ENCODE measurements around the gene SEPTIN1. TPM values are rescaled to one million over a fixed set of nuclear protein-coding genes. Genes with fewer than 3 reads are reported as not detected.

Gene SEPTIN1
- total RNA-seq, 2 donors from 2014 or later, result 1.1 to 2.3 TPM

DNA sequence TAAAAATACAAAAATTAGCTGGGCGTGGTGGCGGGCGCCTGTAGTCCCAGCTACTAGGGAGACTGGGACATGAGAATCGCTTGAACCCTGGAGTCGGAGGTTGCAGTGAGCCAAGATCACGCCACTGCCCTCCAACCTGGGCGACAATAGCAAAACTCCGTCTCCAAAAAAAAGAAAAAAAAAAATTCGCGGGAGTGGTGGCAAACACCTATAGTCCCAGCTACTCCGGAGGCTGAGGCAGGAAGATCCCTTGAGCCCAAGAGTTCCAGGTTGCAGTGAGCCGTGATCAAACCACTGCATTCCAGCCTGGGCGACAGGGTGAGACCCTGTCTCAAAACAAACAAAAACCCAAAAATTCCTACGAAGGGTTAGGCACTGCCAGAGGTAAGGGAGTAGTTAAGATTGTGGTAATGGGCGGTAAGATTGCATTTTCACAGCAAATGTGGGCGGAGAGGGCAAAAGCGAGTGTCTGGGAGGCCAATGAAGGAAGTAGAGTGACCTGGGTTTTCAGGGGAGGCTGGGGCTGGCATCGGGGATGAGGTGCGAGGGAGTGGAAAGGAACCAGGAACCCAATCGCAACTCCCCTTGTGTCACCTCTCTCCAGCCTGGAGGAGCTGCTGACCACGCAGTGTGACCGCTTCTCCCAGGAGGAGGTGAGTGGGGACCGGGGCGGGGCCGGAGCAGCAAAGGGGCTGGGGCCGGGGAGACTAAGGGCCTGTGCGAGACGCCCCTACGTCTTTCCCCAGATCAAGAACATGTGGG, 5.1 kb downstream of the SEPTIN1 start:
- peaks cover 3% of the 10 kb centered on the region for H3K36me3 Mint-ChIP-seq (ENCODE audit: low read depth)
- no peaks in the 10 kb centered on the region for H3K27me3 ChIP-seq (ENCODE audit: control insufficient read depth, insufficient read depth, low read length, poor library complexity, severe bottlenecking)
- H3K36me3 ChIP-seq (ENCODE audit: control insufficient read depth, insufficient read depth, low read length), result peaks cover 8% of the 10 kb centered on the region
- H3K4me1 Mint-ChIP-seq, result peaks cover 10% of the 10 kb centered on the region
- 59 to 65% methylated on average over 14 to 29 of the region's 29 CpGs for WGBS, 2 experiments (ENCODE audit: insufficient coverage in 1 of 2, insufficient read length in 1 of 2)
- DNase-seq, result peak; percentile 37
- H3K9me3 Mint-ChIP-seq, result no peaks in the 10 kb centered on the region
- peak overlapping the region; percentile 92 for H3K4me3 Mint-ChIP-seq
- TF ChIP-seq, protein P1, sequence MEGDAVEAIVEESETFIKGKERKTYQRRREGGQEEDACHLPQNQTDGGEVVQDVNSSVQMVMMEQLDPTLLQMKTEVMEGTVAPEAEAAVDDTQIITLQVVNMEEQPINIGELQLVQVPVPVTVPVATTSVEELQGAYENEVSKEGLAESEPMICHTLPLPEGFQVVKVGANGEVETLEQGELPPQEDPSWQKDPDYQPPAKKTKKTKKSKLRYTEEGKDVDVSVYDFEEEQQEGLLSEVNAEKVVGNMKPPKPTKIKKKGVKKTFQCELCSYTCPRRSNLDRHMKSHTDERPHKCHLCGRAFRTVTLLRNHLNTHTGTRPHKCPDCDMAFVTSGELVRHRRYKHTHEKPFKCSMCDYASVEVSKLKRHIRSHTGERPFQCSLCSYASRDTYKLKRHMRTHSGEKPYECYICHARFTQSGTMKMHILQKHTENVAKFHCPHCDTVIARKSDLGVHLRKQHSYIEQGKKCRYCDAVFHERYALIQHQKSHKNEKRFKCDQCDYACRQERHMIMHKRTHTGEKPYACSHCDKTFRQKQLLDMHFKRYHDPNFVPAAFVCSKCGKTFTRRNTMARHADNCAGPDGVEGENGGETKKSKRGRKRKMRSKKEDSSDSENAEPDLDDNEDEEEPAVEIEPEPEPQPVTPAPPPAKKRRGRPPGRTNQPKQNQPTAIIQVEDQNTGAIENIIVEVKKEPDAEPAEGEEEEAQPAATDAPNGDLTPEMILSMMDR (conservative IDR thresholded peaks at IDR 0.05), result no peak
- H3K4me1 ChIP-seq (ENCODE audit: control insufficient read depth, insufficient read depth, low read length), result peaks cover 6% of the 10 kb centered on the region
- H3K27ac Mint-ChIP-seq, result peak overlapping the region; percentile 100
- H3K9ac ChIP-seq (ENCODE audit: extremely low read depth, low read length, poor library complexity, severe bottlenecking), result peak overlapping the region; percentile 91
- H3K27me3 Mint-ChIP-seq (ENCODE audit: insufficient read depth), result no peaks in the 10 kb centered on the region
- peak overlapping the region; percentile 79 for H3K4me3 ChIP-seq (ENCODE audit: low read length)
- peak overlapping the region; percentile 100 for H3K27ac ChIP-seq (ENCODE audit: low read depth, low read length)
- no peaks in the 10 kb centered on the region for H3K9me3 ChIP-seq (ENCODE audit: control insufficient read depth, low read length)

DNA sequence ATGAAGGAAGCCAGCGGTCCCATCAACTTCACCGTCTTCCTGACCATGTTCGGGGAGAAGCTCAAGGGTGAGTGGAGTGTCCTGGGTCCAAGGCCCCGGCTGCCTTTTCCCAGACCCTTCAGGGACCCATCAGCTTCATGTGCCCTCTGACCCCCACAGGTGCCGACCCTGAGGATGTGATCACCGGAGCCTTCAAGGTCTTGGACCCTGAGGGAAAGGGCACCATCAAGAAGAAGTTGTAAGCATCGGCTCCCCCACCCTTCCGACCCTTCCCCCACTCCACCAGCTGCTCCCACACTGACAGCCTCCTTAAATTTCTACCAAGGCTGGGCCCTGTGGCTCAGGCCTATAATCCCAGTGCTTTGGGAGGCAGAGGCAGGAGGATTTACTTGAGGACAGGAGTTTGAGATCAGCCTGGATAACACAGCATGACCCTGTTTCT, 5.9 kb downstream of the SEPTIN1 start:
- peaks cover 14% of the 10 kb centered on the region for H3K4me1 Mint-ChIP-seq
- H3K9me3 Mint-ChIP-seq, result no peaks in the 10 kb centered on the region
- Histone ChIP-seq H3K27me3 (ENCODE audit: control insufficient read depth, insufficient read depth, low read length, poor library complexity, severe bottlenecking) (no peaks in the 10 kb centered on the region), H3K27ac (ENCODE audit: low read depth, low read length) (no peak overlapping the region), H3K36me3 (ENCODE audit: control insufficient read depth, insufficient read depth, low read length) (peaks cover 8% of the 10 kb centered on the region), H3K9ac (ENCODE audit: extremely low read depth, low read length, poor library complexity, severe bottlenecking) (no peak overlapping the region), H3K9me3 (ENCODE audit: control insufficient read depth, low read length) (no peaks in the 10 kb centered on the region), H3K4me3 (ENCODE audit: low read length) (no peak overlapping the region), H3K4me1 (ENCODE audit: control insufficient read depth, insufficient read depth, low read length) (peaks cover 6% of the 10 kb centered on the region)
- TF ChIP-seq, protein P1 (conservative IDR thresholded peaks at IDR 0.05), result no peak
- H3K36me3 Mint-ChIP-seq (ENCODE audit: low read depth), result peaks cover 3% of the 10 kb centered on the region
- DNase-seq, result peak; percentile 41
- H3K27ac Mint-ChIP-seq, result no peak overlapping the region
- 93 to 98% methylated on average over 5 to 8 of the region's 8 CpGs for WGBS, 2 experiments (ENCODE audit: insufficient coverage in 1 of 2, insufficient read length in 1 of 2)
- H3K27me3 Mint-ChIP-seq (ENCODE audit: insufficient read depth), result no peaks in the 10 kb centered on the region
- H3K4me3 Mint-ChIP-seq, result no peak overlapping the region

DNA sequence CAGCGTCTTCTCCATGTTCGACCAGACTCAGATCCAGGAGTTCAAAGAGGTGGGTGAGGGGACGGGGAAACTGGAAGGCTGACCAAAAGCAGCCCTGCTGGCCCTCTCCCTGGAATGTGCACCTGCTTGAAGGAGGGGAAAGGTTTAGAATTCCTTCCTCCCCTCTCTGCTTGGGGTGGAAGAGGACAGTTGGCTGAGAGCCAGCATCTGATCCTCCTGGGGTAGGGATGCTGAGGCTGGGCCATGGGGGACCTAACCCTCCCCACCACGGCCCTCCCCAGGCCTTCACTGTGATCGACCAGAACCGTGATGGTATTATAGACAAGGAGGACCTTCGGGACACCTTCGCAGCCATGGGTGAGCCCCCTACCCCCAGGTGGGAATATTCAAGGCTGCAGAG, 6.5 kb downstream of the SEPTIN1 start:
- peaks cover 18% of the 10 kb centered on the region for H3K4me1 Mint-ChIP-seq

More for the DNA sequence above, 6.5 kb downstream of the SEPTIN1 start:
- H3K36me3 ChIP-seq (ENCODE audit: control insufficient read depth, insufficient read depth, low read length), result peaks cover 8% of the 10 kb centered on the region
- Mint-ChIP-seq H3K27ac (peak overlapping the region; percentile 78), H3K9me3 (no peaks in the 10 kb centered on the region), H3K36me3 (ENCODE audit: low read depth) (peaks cover 3% of the 10 kb centered on the region), H3K27me3 (ENCODE audit: insufficient read depth) (no peaks in the 10 kb centered on the region), H3K4me3 (no peak overlapping the region)
- peak; percentile 65 for DNase-seq
- no peak overlapping the region for H3K27ac ChIP-seq (ENCODE audit: low read depth, low read length)
- H3K4me3 ChIP-seq (ENCODE audit: low read length), result no peak overlapping the region
- WGBS, 2 experiments (ENCODE audit: insufficient coverage in 1 of 2, insufficient read length in 1 of 2), result 89 to 98% methylated on average over 4 to 8 of the region's 8 CpGs
- H3K4me1 ChIP-seq (ENCODE audit: control insufficient read depth, insufficient read depth, low read length), result peaks cover 6% of the 10 kb centered on the region
- TF ChIP-seq, protein P1 (conservative IDR thresholded peaks at IDR 0.05), result no peak
- no peak overlapping the region for H3K9ac ChIP-seq (ENCODE audit: extremely low read depth, low read length, poor library complexity, severe bottlenecking)
- no peaks in the 10 kb centered on the region for H3K9me3 ChIP-seq (ENCODE audit: control insufficient read depth, low read length)
- H3K27me3 ChIP-seq (ENCODE audit: control insufficient read depth, insufficient read depth, low read length, poor library complexity, severe bottlenecking), result no peaks in the 10 kb centered on the region
